Neural crest cell (in vitro differentiated cells): Measurements from ENCODE around the gene SOX8. TPM values are rescaled to one million over a fixed set of nuclear protein-coding genes. Genes with fewer than 3 reads are reported as not detected.

Experiments
- DNase-seq: peaks from one replicate; pipeline ENCODE4 v3.0.0; 2021; ENCODE audit warnings: low read depth, mixed read lengths, low spot score
- H3K27ac Mint-ChIP-seq: one replicate; pipeline ENCODE4 v1.8.0; 2021; ENCODE audit warnings: mild to moderate bottlenecking, mixed read lengths; ENCODE audit not compliant: unreplicated experiment
- H3K27me3 Mint-ChIP-seq: 2 replicates; pipeline ENCODE4 v1.8.0; 2021; ENCODE audit warnings: low read depth, mild to moderate bottlenecking, mixed read lengths
- H3K36me3 Mint-ChIP-seq: 2 replicates; pipeline ENCODE4 v1.8.0; 2021; ENCODE audit warnings: low read depth, mild to moderate bottlenecking, mixed read lengths
- H3K4me1 Mint-ChIP-seq: 2 replicates; pipeline ENCODE4 v1.8.0; 2021; ENCODE audit warnings: mixed read lengths
- H3K4me3 Mint-ChIP-seq: one replicate; pipeline ENCODE4 v1.8.0; 2021; ENCODE audit warnings: mild to moderate bottlenecking, mixed read lengths
- H3K9me3 Mint-ChIP-seq: 2 replicates; pipeline ENCODE4 v1.8.0; 2021; ENCODE audit warnings: mixed read lengths
- CTCF ChIP-seq: fragments of 200-600 bp; sonication (generic); conservative IDR thresholded peaks from 2 replicates; pipeline ENCODE4 v1.5.0; 2021; ENCODE audit warnings: antibody characterized with exemption, mild to moderate bottlenecking
- total RNA-seq: library from RNA; stranded (reverse); gene quantifications from 2 replicates; pipeline ENCODE4 v1.2.1, GENCODE V29; 2021

The SOX8 gene
- total RNA-seq, 1 donor from 2014 or later: 19.4 TPM

- H3K27ac Mint-ChIP-seq: no peak overlapping the region
- H3K4me1 Mint-ChIP-seq: peaks cover 10% of the 10 kb centered on the region
- peaks cover 2% of the 10 kb centered on the region for H3K36me3 Mint-ChIP-seq
- no peaks in the 10 kb centered on the region for H3K9me3 Mint-ChIP-seq
- no peak for TF ChIP-seq CTCF
- no peak for DNase-seq
- peak overlapping the region; percentile 58 for H3K4me3 Mint-ChIP-seq
- peaks cover 14% of the 10 kb centered on the region for H3K27me3 Mint-ChIP-seq
Observed at GRCh38 chr16:984736-985636, 3.4 kb downstream of the SOX8 start.

GRCh38 chr16:985646-986400 is 4.3 kb downstream of the SOX8 start:
- no peak for DNase-seq
- Mint-ChIP-seq H3K27ac (no peak overlapping the region), H3K4me3 (peak overlapping the region; percentile 58), H3K27me3 (peaks cover 14% of the 10 kb centered on the region), H3K4me1 (peaks cover 10% of the 10 kb centered on the region), H3K36me3 (peaks cover 2% of the 10 kb centered on the region), H3K9me3 (no peaks in the 10 kb centered on the region)
- TF ChIP-seq CTCF: no peak

DNA sequence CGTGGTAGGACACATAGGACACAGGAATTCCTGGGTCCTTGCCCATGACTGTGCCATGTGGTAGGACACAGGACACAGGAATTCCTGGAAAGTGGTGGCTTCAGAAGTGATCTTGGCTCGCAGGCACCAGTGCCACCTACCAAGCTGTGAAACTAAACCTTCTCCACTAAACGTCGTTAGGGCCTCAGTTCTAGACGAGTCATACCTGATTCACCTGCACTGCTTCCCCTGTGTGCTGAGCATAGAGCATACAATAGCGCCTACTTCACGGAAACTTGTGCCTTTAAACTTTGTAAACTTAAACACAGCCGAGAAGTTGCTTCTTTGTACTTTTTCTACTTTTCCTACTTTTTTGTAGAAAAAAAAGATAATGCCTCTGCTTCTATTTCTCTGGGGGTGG is 4.8 kb downstream of the SOX8 start:
- peaks cover 2% of the 10 kb centered on the region for H3K36me3 Mint-ChIP-seq
- H3K27me3 Mint-ChIP-seq: peaks cover 17% of the 10 kb centered on the region
- DNase-seq: no peak
- no peak overlapping the region for H3K27ac Mint-ChIP-seq
- no peaks in the 10 kb centered on the region for H3K9me3 Mint-ChIP-seq
- peak overlapping the region; percentile 58 for H3K4me3 Mint-ChIP-seq
- TF ChIP-seq CTCF: no peak
- peaks cover 16% of the 10 kb centered on the region for H3K4me1 Mint-ChIP-seq

GRCh38 chr16:986925-987582 is 5.5 kb downstream of the SOX8 start:
- no peak for TF ChIP-seq CTCF
- Mint-ChIP-seq H3K4me1 (peaks cover 19% of the 10 kb centered on the region), H3K27me3 (peaks cover 17% of the 10 kb centered on the region), H3K36me3 (peaks cover 2% of the 10 kb centered on the region), H3K4me3 (no peak overlapping the region), H3K27ac (no peak overlapping the region), H3K9me3 (no peaks in the 10 kb centered on the region)
- DNase-seq: no peak

DNA sequence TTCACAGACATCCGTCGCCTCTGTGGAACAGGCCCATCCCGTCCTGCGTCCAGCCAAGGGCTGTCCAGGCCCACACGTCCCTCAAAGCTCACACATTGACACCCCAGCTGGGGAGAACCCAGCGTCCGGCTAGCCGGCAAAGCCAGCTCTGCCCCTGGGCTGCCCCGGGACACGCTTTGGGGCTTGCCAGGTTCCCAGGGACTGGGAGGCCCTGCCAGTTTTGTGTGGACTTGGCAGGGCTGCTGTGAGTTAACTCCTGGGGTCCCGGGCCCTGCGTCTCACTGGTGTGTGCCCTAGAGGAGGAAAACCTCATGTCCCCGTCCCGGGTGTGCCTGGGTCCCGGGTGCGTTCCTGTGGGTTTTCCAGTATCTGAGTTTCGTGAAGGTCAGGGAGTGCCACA is 6.3 kb downstream of the SOX8 start:
- peaks cover 2% of the 10 kb centered on the region for H3K36me3 Mint-ChIP-seq
- H3K9me3 Mint-ChIP-seq: no peaks in the 10 kb centered on the region
- peaks cover 14% of the 10 kb centered on the region for H3K27me3 Mint-ChIP-seq
- H3K4me1 Mint-ChIP-seq: peaks cover 19% of the 10 kb centered on the region
- no peak for TF ChIP-seq CTCF
- no peak overlapping the region for H3K27ac Mint-ChIP-seq
- no peak for DNase-seq
- H3K4me3 Mint-ChIP-seq: no peak overlapping the region
